Ishikawa (cell line): ENCODE data around the gene FURIN.

Experiments
- CEBPB ChIP-seq: IDR thresholded peaks from 2 replicates; pipeline ENCODE4 v1.6.1; 2012
- CREB1 ChIP-seq: IDR thresholded peaks from 2 replicates; pipeline ENCODE4 v1.6.1; 2012; ENCODE audit warnings: low read depth
- EGR1 ChIP-seq: IDR thresholded peaks from 2 replicates; pipeline ENCODE4 v1.6.1; 2012
- EP300 ChIP-seq: IDR thresholded peaks from 2 replicates; pipeline ENCODE4 v1.6.1; 2012; ENCODE audit warnings: borderline replicate concordance
- FOXM1 ChIP-seq: IDR thresholded peaks from 2 replicates; pipeline ENCODE4 v1.6.1; 2012; ENCODE audit warnings: low read depth, borderline replicate concordance
- NFIC ChIP-seq: IDR thresholded peaks from 2 replicates; pipeline ENCODE4 v1.6.1; 2012
- TEAD4 ChIP-seq: IDR thresholded peaks from 2 replicates; pipeline ENCODE4 v1.6.1; 2012
- YY1 ChIP-seq: IDR thresholded peaks from 2 replicates; pipeline ENCODE4 v1.6.1; 2012; ENCODE audit warnings: low read depth
- TF ChIP-seq, protein P1 (sequence below): IDR thresholded peaks from 2 replicates; pipeline ENCODE4 v1.6.1; 2012
- TF ChIP-seq, protein P2 (sequence below): IDR thresholded peaks from 2 replicates; pipeline ENCODE4 v1.6.1; 2012

DNA sequence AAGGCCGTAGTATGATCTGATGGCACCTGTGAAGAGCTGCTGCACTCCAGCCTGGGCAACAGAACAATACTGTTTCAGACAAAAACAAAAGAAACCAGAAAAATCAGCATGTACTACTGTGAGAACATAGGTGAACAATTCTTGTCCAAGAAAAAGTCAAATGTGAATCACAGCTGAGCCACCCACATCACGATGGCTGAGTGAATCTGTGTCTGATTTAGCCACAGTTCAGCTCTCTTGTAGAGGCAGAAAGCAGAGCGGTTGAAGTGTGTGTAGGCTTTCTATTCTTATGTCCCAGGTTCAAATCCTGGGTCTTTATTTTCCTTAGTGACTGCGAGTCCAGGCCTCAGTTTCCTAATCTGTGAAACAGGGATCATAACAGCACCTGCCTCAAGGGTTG, 4.4 kb upstream of the FURIN start:
- TF ChIP-seq, protein P1, sequence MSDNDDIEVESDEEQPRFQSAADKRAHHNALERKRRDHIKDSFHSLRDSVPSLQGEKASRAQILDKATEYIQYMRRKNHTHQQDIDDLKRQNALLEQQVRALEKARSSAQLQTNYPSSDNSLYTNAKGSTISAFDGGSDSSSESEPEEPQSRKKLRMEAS, result no peak
- no peak for TF ChIP-seq YY1
- TF ChIP-seq CREB1, result no peak
- TF ChIP-seq, protein P2, sequence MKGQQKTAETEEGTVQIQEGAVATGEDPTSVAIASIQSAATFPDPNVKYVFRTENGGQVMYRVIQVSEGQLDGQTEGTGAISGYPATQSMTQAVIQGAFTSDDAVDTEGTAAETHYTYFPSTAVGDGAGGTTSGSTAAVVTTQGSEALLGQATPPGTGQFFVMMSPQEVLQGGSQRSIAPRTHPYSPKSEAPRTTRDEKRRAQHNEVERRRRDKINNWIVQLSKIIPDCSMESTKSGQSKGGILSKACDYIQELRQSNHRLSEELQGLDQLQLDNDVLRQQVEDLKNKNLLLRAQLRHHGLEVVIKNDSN, result no peak
- TF ChIP-seq EGR1, result no peak
- no peak for TF ChIP-seq FOXM1
- no peak for TF ChIP-seq TEAD4
- no peak for TF ChIP-seq EP300
- TF ChIP-seq CEBPB, result no peak
- TF ChIP-seq NFIC, result no peak
